ENCODE data around the gene P3R3URF. TPM values are rescaled to one million over a fixed set of nuclear protein-coding genes. Genes with fewer than 3 reads are reported as not detected.

Gene P3R3URF
- total and polyA plus RNA-seq, 4 donors: not detected

DNA sequence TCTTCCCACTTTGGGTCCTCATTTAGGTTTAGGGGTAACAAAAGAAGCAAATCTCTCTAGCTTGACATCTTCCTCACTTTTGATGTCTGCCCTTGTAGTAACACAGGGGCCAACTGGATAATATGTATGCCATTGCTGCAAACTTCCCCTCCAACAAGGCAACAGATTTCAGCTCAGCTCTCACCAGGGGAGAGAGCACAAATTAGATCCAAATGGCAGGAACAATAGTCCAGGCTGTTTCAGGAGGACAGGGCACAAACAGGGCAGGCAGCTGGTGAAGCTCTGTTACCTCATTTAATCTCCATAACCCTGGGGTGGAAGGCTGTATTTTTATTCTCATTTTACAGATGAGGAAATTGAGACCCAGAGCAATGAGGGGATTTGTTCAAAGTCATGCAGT, 39.6 kb downstream of the P3R3URF start (continued):
- TF ChIP-seq, protein P1, sequence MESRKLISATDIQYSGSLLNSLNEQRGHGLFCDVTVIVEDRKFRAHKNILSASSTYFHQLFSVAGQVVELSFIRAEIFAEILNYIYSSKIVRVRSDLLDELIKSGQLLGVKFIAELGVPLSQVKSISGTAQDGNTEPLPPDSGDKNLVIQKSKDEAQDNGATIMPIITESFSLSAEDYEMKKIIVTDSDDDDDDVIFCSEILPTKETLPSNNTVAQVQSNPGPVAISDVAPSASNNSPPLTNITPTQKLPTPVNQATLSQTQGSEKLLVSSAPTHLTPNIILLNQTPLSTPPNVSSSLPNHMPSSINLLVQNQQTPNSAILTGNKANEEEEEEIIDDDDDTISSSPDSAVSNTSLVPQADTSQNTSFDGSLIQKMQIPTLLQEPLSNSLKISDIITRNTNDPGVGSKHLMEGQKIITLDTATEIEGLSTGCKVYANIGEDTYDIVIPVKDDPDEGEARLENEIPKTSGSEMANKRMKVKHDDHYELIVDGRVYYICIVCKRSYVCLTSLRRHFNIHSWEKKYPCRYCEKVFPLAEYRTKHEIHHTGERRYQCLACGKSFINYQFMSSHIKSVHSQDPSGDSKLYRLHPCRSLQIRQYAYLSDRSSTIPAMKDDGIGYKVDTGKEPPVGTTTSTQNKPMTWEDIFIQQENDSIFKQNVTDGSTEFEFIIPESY (IDR thresholded peaks at IDR 0.05): no peak

DNA sequence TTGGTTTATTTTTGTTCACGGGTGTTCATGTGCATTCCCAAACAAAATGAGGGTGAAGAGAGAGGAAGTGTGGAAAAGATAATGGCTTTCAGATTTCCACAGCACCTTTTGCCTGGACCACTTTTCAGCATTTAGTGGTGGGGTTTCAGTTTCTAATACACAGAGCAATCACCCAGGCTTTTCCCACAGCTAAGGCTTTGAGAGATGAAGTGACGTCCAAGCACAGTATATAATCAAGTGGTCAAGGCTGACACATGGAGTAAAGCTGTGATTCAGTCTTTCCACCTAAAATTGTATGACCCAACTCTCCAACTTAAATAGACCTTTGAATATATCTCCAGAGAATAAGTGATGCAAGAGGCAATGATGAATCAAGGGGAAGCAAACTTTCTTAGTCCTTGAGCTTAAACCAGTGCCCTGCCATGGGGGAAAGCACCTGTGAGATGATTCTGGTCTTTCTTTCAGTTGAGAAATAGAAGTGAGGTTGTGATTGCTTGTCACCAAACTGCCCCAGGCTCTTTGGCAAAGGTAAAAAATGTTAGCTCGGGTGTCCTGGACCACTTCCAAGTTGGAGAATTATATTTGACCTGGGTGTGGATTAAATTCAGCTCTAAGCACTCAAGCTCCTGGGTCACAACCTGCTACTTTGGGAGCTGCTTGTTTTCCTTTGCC, 41.5 kb downstream of the P3R3URF start:
- Histone ChIP-seq H3K4me3 (ENCODE audit: low read depth in 1 of 3, low read length in 3 of 3) (no peak overlapping the region), H3K36me3 (ENCODE audit: control insufficient read depth in 4 of 4, insufficient read depth in 3 of 4, low read depth in 1 of 4, low read length in 3 of 4) (no peaks in the 10 kb centered on the region), H3K27me3 (ENCODE audit: control insufficient read depth in 4 of 4, insufficient read depth in 4 of 4, low read length in 3 of 4) (peaks cover 0 to 4% (median 0%) of the 10 kb centered on the region in 4 donors), H3K27ac (ENCODE audit: low read depth in 1 of 2, low read length in 2 of 2) (no peak overlapping the region), H3K9me3 (ENCODE audit: control insufficient read depth in 4 of 4, low read length in 3 of 4) (no peaks in the 10 kb centered on the region), H3K9ac (ENCODE audit: low read depth in 1 of 2, low read length in 2 of 2) (no peak overlapping the region), H3K4me1 (ENCODE audit: control insufficient read depth in 4 of 4, insufficient read depth in 4 of 4, low read length in 3 of 4) (peaks cover 4 to 27% (median 15%) of the 10 kb centered on the region in 4 donors)
- 53% methylated on average over 3 of the region's 3 CpGs for WGBS
- no peak for DNase-seq (ENCODE audit: low spot score)
- TF ChIP-seq NR2F2 (IDR thresholded peaks at IDR 0.05) (no peak), HNF4G (IDR thresholded peaks at IDR 0.05) (no peak), RXRA (IDR thresholded peaks at IDR 0.05) (no peak), FOXA1 (IDR thresholded peaks at IDR 0.05) (no peak), RAD21 (IDR thresholded peaks at IDR 0.05) (no peak), YY1 (IDR thresholded peaks at IDR 0.05) (no peak)
- TF ChIP-seq, protein P2, sequence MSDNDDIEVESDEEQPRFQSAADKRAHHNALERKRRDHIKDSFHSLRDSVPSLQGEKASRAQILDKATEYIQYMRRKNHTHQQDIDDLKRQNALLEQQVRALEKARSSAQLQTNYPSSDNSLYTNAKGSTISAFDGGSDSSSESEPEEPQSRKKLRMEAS (IDR thresholded peaks at IDR 0.05): no peak
- TF ChIP-seq, protein P3, sequence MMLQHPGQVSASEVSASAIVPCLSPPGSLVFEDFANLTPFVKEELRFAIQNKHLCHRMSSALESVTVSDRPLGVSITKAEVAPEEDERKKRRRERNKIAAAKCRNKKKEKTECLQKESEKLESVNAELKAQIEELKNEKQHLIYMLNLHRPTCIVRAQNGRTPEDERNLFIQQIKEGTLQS (IDR thresholded peaks at IDR 0.05): no peak
- TF ChIP-seq, protein P4, sequence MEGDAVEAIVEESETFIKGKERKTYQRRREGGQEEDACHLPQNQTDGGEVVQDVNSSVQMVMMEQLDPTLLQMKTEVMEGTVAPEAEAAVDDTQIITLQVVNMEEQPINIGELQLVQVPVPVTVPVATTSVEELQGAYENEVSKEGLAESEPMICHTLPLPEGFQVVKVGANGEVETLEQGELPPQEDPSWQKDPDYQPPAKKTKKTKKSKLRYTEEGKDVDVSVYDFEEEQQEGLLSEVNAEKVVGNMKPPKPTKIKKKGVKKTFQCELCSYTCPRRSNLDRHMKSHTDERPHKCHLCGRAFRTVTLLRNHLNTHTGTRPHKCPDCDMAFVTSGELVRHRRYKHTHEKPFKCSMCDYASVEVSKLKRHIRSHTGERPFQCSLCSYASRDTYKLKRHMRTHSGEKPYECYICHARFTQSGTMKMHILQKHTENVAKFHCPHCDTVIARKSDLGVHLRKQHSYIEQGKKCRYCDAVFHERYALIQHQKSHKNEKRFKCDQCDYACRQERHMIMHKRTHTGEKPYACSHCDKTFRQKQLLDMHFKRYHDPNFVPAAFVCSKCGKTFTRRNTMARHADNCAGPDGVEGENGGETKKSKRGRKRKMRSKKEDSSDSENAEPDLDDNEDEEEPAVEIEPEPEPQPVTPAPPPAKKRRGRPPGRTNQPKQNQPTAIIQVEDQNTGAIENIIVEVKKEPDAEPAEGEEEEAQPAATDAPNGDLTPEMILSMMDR (IDR thresholded peaks at IDR 0.05; ENCODE audit: low read depth, low read length, missing input control): no peak

DNA sequence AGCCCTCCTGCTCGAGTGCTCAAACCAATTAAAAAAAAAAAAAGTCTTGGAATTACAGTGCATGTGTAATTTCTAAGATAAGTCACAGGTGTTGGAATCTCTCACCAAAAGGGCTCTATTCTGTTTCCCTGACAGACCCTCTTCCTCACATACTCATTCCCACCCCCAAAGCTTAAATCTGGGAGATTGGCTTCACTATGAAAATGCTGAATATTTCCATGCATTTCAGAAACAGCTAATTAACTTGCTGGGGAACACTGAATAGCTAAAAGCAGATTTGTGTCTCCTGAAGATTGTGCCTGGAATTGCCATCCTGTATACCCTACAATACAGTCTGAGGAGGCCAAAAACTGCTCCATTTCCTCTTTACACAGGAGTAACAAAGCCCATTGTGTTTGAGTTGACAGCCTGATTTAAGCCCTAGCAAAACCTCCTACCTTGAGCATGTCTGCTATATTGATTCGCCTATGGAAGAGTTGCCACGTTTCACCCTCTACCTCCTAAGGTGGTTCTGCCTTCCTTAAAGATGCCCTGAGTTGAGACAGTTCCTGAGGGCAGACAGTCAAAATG, 42.4 kb downstream of the P3R3URF start:
- H3K4me1 ChIP-seq (ENCODE audit: control insufficient read depth in 4 of 4, insufficient read depth in 4 of 4, low read length in 3 of 4): peaks cover 4 to 27% (median 15%) of the 10 kb centered on the region in 4 donors
- H3K27ac ChIP-seq (ENCODE audit: low read depth in 1 of 2, low read length in 2 of 2): no peak overlapping the region
- peaks cover 0 to 4% (median 0%) of the 10 kb centered on the region in 4 donors for H3K27me3 ChIP-seq (ENCODE audit: control insufficient read depth in 4 of 4, insufficient read depth in 4 of 4, low read length in 3 of 4)

More for the DNA sequence above, 42.4 kb downstream of the P3R3URF start:
- Histone ChIP-seq H3K4me3 (ENCODE audit: low read depth in 1 of 3, low read length in 3 of 3) (no peak overlapping the region), H3K9ac (ENCODE audit: low read depth in 1 of 2, low read length in 2 of 2) (no peak overlapping the region), H3K9me3 (ENCODE audit: control insufficient read depth in 4 of 4, low read length in 3 of 4) (no peaks in the 10 kb centered on the region), H3K36me3 (ENCODE audit: control insufficient read depth in 4 of 4, insufficient read depth in 3 of 4, low read depth in 1 of 4, low read length in 3 of 4) (no peaks in the 10 kb centered on the region)
- WGBS: 70% methylated on average over 3 of the region's 3 CpGs
- no peak for TF ChIP-seq JUND (IDR thresholded peaks at IDR 0.05)
- TF ChIP-seq GABPA (IDR thresholded peaks at IDR 0.05 in 1 of 2, conservative IDR thresholded peaks at IDR 0.05 in 1 of 2): no peak
- TF ChIP-seq, protein P5, sequence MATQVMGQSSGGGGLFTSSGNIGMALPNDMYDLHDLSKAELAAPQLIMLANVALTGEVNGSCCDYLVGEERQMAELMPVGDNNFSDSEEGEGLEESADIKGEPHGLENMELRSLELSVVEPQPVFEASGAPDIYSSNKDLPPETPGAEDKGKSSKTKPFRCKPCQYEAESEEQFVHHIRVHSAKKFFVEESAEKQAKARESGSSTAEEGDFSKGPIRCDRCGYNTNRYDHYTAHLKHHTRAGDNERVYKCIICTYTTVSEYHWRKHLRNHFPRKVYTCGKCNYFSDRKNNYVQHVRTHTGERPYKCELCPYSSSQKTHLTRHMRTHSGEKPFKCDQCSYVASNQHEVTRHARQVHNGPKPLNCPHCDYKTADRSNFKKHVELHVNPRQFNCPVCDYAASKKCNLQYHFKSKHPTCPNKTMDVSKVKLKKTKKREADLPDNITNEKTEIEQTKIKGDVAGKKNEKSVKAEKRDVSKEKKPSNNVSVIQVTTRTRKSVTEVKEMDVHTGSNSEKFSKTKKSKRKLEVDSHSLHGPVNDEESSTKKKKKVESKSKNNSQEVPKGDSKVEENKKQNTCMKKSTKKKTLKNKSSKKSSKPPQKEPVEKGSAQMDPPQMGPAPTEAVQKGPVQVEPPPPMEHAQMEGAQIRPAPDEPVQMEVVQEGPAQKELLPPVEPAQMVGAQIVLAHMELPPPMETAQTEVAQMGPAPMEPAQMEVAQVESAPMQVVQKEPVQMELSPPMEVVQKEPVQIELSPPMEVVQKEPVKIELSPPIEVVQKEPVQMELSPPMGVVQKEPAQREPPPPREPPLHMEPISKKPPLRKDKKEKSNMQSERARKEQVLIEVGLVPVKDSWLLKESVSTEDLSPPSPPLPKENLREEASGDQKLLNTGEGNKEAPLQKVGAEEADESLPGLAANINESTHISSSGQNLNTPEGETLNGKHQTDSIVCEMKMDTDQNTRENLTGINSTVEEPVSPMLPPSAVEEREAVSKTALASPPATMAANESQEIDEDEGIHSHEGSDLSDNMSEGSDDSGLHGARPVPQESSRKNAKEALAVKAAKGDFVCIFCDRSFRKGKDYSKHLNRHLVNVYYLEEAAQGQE (IDR thresholded peaks at IDR 0.05): no peak
- no peak for TF ChIP-seq TAF1 (conservative IDR thresholded peaks at IDR 0.05)
- no peak for TF ChIP-seq EGR1 (IDR thresholded peaks at IDR 0.05; ENCODE audit: low read depth in 2 of 2)
- no peak for TF ChIP-seq SP1 (IDR thresholded peaks at IDR 0.05)
- TF ChIP-seq YY1 (IDR thresholded peaks at IDR 0.05): no peak
- TF ChIP-seq, protein P1 (IDR thresholded peaks at IDR 0.05): no peak
- TF ChIP-seq FOXA2 (IDR thresholded peaks at IDR 0.05): no peak
- TF ChIP-seq HNF4A (conservative IDR thresholded peaks at IDR 0.05): no peak
- no peak for TF ChIP-seq RXRA (IDR thresholded peaks at IDR 0.05)
- DNase-seq (ENCODE audit: low spot score): no peak
